ENCODE results near the gene HDGFL2. TPM values are rescaled to one million over a fixed set of nuclear protein-coding genes. Genes with fewer than 3 reads are reported as not detected.

The HDGFL2 gene
- total and polyA plus RNA-seq, 2 experiments from 2014 or later, result 123 to 186 TPM

DNA sequence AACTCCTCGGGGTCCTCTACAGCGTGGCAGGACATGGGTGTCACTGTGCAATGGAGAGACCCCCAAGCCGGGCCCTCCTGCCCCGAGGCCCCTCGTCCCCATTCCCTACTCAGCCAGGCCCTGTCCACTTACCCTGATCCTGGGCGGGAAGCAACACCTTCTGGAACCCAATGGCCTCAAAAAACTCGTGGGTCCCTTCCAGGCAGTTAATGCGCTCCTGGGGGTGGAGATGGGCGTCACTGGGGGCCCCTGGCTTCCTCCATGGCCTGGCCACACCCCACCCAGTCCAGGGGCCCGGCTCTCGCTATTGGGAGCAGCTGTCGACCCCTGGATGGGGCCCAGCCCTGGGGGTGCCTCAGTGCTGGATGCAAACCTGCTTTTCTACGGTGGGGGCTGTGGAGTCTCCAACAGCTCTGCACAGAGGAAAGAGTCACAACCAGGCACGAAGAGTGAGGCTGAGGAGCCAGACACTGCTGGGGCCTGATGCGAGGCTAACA, 25.3 kb upstream of the HDGFL2 start:
- no peaks in the 10 kb centered on the region for H3K9me3 ChIP-seq (ENCODE audit: low read depth)
- H3K27me3 ChIP-seq, result no peaks in the 10 kb centered on the region
- H3K36me3 ChIP-seq, result peaks cover 35% of the 10 kb centered on the region
- no peak overlapping the region for H3K4me3 ChIP-seq
- H3K4me1 ChIP-seq (ENCODE audit: low read depth), result no peaks in the 10 kb centered on the region
- TF ChIP-seq, protein P1, sequence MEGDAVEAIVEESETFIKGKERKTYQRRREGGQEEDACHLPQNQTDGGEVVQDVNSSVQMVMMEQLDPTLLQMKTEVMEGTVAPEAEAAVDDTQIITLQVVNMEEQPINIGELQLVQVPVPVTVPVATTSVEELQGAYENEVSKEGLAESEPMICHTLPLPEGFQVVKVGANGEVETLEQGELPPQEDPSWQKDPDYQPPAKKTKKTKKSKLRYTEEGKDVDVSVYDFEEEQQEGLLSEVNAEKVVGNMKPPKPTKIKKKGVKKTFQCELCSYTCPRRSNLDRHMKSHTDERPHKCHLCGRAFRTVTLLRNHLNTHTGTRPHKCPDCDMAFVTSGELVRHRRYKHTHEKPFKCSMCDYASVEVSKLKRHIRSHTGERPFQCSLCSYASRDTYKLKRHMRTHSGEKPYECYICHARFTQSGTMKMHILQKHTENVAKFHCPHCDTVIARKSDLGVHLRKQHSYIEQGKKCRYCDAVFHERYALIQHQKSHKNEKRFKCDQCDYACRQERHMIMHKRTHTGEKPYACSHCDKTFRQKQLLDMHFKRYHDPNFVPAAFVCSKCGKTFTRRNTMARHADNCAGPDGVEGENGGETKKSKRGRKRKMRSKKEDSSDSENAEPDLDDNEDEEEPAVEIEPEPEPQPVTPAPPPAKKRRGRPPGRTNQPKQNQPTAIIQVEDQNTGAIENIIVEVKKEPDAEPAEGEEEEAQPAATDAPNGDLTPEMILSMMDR (IDR thresholded peaks at IDR 0.05; ENCODE audit: low read depth, low read length), result no peak
- no peak overlapping the region for H3K27ac ChIP-seq
- no peak for DNase-seq (ENCODE audit: low read depth in 1 of 2, low spot score in 1 of 2)

DNA sequence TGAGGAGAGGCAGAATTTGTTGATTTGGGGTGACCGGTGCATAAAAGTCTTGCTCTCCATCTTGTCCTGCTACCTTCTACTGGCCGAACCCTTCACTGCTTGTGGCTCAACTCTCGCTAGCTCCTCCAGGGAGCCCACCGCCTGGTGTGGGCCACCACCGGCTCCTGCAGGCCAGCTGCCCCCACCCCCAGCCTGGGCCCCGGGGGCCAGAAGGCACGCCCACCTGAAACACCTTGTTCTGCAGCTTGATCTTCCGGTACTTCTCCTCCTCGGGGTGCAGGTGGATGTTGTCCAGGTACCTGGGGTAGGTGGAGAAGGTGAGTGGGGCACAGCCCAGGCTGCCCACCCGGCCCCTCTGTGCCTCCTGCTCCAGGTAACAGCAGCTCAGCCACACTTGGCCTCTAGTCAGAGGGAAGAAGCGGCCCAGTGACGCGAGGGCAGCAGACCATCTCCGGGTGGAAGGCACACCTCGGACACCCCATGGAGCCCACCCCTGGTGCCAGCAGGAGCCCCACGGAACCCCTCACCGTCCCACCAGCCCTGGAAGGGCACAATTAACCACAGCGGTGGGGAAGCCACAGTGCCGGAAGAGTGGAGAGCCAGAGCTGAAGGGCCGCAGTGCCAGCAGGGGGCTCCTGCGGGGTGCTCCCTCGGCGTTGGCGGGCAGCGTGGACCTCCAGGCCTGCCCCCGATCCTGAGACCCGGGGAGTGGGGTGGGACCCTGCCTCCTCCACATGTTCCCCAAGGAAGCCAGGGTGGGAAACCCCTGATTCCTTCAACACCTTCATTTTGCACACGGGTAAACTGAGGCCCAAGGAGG, 24.6 kb upstream of the HDGFL2 start:
- H3K27ac ChIP-seq, result no peak overlapping the region
- H3K36me3 ChIP-seq, result peaks cover 35% of the 10 kb centered on the region
- no peaks in the 10 kb centered on the region for H3K27me3 ChIP-seq
- TF ChIP-seq, protein P1 (IDR thresholded peaks at IDR 0.05; ENCODE audit: low read depth, low read length), result no peak
- no peaks in the 10 kb centered on the region for H3K9me3 ChIP-seq (ENCODE audit: low read depth)
- H3K4me1 ChIP-seq (ENCODE audit: low read depth), result no peaks in the 10 kb centered on the region
- DNase-seq (ENCODE audit: low read depth in 1 of 2, low spot score in 1 of 2), result no peak
- H3K4me3 ChIP-seq, result no peak overlapping the region

DNA sequence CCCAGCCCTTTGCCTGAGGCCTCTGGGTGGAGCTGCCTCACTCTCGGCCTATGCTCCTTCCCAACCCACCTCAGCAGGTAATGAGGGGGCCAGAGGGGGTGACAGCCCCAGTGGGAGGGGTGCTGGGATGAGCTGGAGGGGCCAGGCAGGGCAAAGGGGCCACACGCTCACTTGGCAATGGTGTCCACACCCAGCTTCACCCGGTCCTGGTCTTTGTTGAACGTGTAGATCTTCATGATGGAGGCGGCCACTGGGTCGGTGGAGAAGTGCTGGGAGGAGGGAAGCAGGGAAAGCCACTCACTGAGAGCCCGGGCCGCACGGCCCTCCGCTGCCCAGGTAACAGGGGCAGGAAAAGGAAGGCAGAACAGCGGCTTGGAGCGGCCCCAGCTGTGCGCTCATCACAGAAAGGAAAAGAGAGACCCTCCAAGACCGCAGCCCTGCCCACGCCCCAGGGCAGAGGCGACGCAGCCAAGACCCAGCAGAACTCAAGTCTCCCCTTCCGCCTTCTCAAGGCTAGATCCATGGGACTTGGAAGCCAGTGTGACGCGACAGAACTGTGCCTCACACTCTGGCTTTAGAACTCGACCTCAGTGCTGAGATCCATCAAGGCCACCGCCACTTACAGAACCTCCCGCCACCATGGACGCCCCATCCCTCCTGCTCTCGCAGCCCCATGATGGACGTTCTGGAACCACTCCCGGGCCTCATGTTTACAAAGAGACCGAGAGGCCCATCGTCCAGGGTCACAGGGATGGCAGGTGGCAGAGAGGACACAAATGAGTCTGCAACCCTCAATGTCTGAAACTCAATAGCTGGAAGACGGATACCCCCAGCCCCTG, 23.7 kb upstream of the HDGFL2 start:
- Histone ChIP-seq H3K36me3 (peaks cover 43% of the 10 kb centered on the region), H3K4me3 (no peak overlapping the region), H3K27ac (no peak overlapping the region), H3K4me1 (ENCODE audit: low read depth) (no peaks in the 10 kb centered on the region), H3K27me3 (no peaks in the 10 kb centered on the region), H3K9me3 (ENCODE audit: low read depth) (no peaks in the 10 kb centered on the region)
- TF ChIP-seq, protein P1 (IDR thresholded peaks at IDR 0.05; ENCODE audit: low read depth, low read length), result no peak
- no peak for DNase-seq (ENCODE audit: low read depth in 1 of 2, low spot score in 1 of 2)

DNA sequence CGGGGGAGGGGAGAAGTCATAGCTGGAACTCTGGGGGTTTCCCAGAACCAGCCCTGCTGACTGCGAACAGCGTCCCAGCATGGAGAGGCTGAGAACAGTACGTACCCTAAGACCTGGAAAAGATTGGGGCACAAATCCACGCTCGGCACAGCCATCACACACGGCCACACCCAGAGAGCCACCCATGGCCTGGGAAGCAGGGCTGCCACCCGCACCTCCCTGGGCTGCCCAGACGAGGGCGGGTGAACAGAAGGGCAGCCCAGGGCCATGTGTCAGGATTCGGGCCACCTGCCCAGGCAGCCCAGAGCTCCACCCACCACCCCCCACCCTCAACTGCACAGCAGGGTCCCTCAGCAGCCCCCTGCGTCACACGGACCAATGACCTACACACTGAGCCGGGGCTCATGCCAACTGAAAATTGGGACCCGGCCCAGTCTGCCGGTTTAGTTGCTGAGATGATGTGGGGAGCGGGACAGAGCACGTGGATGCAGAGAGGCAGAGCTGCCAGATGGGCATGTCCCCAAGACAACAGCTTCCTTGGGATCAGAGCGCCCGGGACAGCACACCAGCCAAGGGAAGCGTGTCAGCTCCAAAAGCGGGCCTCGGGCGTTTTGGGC, 23.0 kb upstream of the HDGFL2 start:
- Histone ChIP-seq H3K36me3 (peaks cover 51% of the 10 kb centered on the region), H3K4me1 (ENCODE audit: low read depth) (no peaks in the 10 kb centered on the region), H3K27ac (no peak overlapping the region), H3K27me3 (no peaks in the 10 kb centered on the region), H3K9me3 (ENCODE audit: low read depth) (no peaks in the 10 kb centered on the region), H3K4me3 (no peak overlapping the region)
- DNase-seq (ENCODE audit: low read depth in 1 of 2, low spot score in 1 of 2), result no peak
- TF ChIP-seq, protein P1 (IDR thresholded peaks at IDR 0.05; ENCODE audit: low read depth, low read length), result no peak

DNA sequence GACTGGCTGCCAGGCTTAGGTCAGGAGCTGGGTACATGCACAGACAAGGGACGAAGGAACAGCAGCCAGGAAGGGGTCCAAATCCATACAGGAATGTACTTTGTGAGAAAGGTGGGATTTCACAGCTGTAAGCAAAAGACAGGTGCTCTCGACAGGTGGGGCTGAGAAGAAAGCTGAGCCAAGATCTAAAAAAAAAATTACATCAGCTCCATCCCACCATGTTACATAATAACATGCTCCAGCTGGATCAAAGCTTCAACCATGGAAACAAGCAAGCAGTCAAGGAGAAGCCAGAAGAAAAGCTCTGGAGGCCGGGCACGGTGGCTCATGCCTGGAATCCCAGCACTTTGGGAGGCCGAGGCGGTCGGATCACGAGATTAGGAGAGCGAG, 22.5 kb upstream of the HDGFL2 start:
- H3K27ac ChIP-seq, result no peak overlapping the region
- TF ChIP-seq, protein P1 (IDR thresholded peaks at IDR 0.05; ENCODE audit: low read depth, low read length), result no peak
- no peak for DNase-seq (ENCODE audit: low read depth in 1 of 2, low spot score in 1 of 2)
- H3K4me1 ChIP-seq (ENCODE audit: low read depth), result no peaks in the 10 kb centered on the region
- no peaks in the 10 kb centered on the region for H3K27me3 ChIP-seq
- H3K9me3 ChIP-seq (ENCODE audit: low read depth), result no peaks in the 10 kb centered on the region
- H3K36me3 ChIP-seq, result peaks cover 51% of the 10 kb centered on the region
- no peak overlapping the region for H3K4me3 ChIP-seq

All from cardiac muscle cell (in vitro differentiated cells and primary cell).